HFFc6 (cell line): ENCODE measurements around the gene ZYG11A. TPM values are rescaled to one million over a fixed set of nuclear protein-coding genes. Genes with fewer than 3 reads are reported as not detected.

Experiments used
- DNase-seq: peaks from one replicate; pipeline ENCODE4 v3.0.0-alpha.2; 2018
- H3K27ac Mint-ChIP-seq: 2 replicates; pipeline ENCODE4 v1.8.0; 2020; ENCODE audit warnings: mild to moderate bottlenecking, mixed read lengths
- H3K27me3 Mint-ChIP-seq: 2 replicates; pipeline ENCODE4 v1.8.0; 2021; ENCODE audit warnings: mild to moderate bottlenecking, moderate library complexity, mixed read lengths; ENCODE audit not compliant: insufficient read depth
- H3K36me3 Mint-ChIP-seq: 2 replicates; pipeline ENCODE4 v1.8.0; 2021; ENCODE audit warnings: low read depth, mixed read lengths
- H3K4me1 Mint-ChIP-seq: 2 replicates; pipeline ENCODE4 v1.8.0; 2020; ENCODE audit warnings: low read depth, mixed read lengths
- H3K4me3 Mint-ChIP-seq: 2 replicates; pipeline ENCODE4 v1.8.0; 2020; ENCODE audit warnings: mild to moderate bottlenecking, moderate library complexity, mixed read lengths
- H3K9me3 Mint-ChIP-seq: 2 replicates; pipeline ENCODE4 v1.8.0; 2020; ENCODE audit warnings: mild to moderate bottlenecking, mixed read lengths
- CTCF ChIP-seq: fragments of 200-600 bp; sonication (generic); IDR thresholded peaks from 2 replicates; pipeline ENCODE4 v1.5.0; 2021; ENCODE audit warnings: antibody characterized with exemption, mild to moderate bottlenecking
- total RNA-seq, 6 experiments: library from RNA; stranded (reverse); fragmentation: NEBNext Ultra II Directional; extraction: Animal tissue kit (Norgen Biotek cat#: 25700); gene quantifications; 2 replicates in 1 of 6; 3 replicates in 5 of 6; pipeline ENCODE4 v1.2.3, GENCODE V29; 2021

The ZYG11A gene
- total RNA-seq, 6 experiments from 2014 or later, result 0.26 to 1.0 (median 0.67) TPM

- Mint-ChIP-seq H3K27ac (no peak overlapping the region), H3K4me3 (no peak overlapping the region), H3K27me3 (no peaks in the 10 kb centered on the region), H3K4me1 (peaks cover 7% of the 10 kb centered on the region), H3K9me3 (no peaks in the 10 kb centered on the region), H3K36me3 (no peaks in the 10 kb centered on the region)
- no peak for TF ChIP-seq CTCF
- DNase-seq, result no peak
Observed at GRCh38 chr1:52907812-52908153, 65.2 kb downstream of the ZYG11A start.

- Mint-ChIP-seq H3K9me3 (no peaks in the 10 kb centered on the region), H3K4me3 (no peak overlapping the region), H3K4me1 (peaks cover 7% of the 10 kb centered on the region), H3K27me3 (no peaks in the 10 kb centered on the region), H3K27ac (no peak overlapping the region), H3K36me3 (no peaks in the 10 kb centered on the region)
- TF ChIP-seq CTCF, result no peak
- no peak for DNase-seq
Observed at GRCh38 chr1:52911541-52911940, 69.0 kb downstream of the ZYG11A start.

GRCh38 chr1:52913014-52913413 lies 70.5 kb downstream of the ZYG11A start:
- Mint-ChIP-seq H3K4me3 (no peak overlapping the region), H3K27me3 (peaks cover 3% of the 10 kb centered on the region; the same call in 1 of the 2 replicates)
- TF ChIP-seq CTCF, result no peak

GRCh38 chr1:52913537-52913936 lies 71.0 kb downstream of the ZYG11A start:
- DNase-seq, result no peak
- H3K4me1 Mint-ChIP-seq, result no peaks in the 10 kb centered on the region
- no peaks in the 10 kb centered on the region for H3K36me3 Mint-ChIP-seq
- peaks cover 3% of the 10 kb centered on the region; the same call in 1 of the 2 replicates for H3K27me3 Mint-ChIP-seq
- peak; percentile 17; the same call in 1 of the 2 replicates for TF ChIP-seq CTCF
- H3K27ac Mint-ChIP-seq, result no peak overlapping the region
- H3K4me3 Mint-ChIP-seq, result no peak overlapping the region
- no peaks in the 10 kb centered on the region for H3K9me3 Mint-ChIP-seq

More at GRCh38 chr1:52913014-52913413, 70.5 kb downstream of the ZYG11A start:
- H3K36me3 Mint-ChIP-seq, result no peaks in the 10 kb centered on the region
- no peak for DNase-seq
- H3K9me3 Mint-ChIP-seq, result no peaks in the 10 kb centered on the region
- H3K4me1 Mint-ChIP-seq, result no peaks in the 10 kb centered on the region
- H3K27ac Mint-ChIP-seq, result no peak overlapping the region

- H3K27me3 Mint-ChIP-seq, result peaks cover 3% of the 10 kb centered on the region; the same call in 1 of the 2 replicates
- peaks cover under 1% of the 10 kb centered on the region; the same call in 1 of the 2 replicates for H3K4me1 Mint-ChIP-seq
- no peak overlapping the region for H3K4me3 Mint-ChIP-seq
- H3K36me3 Mint-ChIP-seq, result no peaks in the 10 kb centered on the region
- H3K27ac Mint-ChIP-seq, result no peak overlapping the region
- no peak for DNase-seq
- no peaks in the 10 kb centered on the region for H3K9me3 Mint-ChIP-seq
- TF ChIP-seq CTCF, result no peak
Observed at GRCh38 chr1:52914463-52914862, 71.9 kb downstream of the ZYG11A start.
